ENCODE data around the gene DYNC1LI1.

The DYNC1LI1 gene

DNA sequence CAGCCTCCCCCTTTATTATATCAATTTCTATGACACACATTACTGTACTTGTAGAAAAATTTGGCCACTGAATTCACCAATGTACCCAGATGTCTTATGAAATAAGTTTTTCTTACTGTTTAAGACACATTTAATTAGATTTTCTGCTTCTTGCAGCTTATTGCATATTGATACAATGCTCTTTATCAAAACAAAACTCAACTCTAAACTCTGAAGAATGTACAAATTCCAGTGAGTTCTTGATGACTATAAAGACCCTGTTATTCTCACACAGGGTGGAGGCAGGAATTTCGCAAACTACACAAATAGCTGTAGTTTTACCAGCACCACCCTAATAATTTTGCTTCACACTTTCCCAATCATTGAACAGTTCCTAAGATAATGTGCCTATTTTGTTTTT lies 90.1 kb downstream of the DYNC1LI1 start:
- H3K4me3 ChIP-seq (replicated peaks; ENCODE audit: low read depth, low read length), result no peak overlapping the region
- TF ChIP-seq, protein P1, sequence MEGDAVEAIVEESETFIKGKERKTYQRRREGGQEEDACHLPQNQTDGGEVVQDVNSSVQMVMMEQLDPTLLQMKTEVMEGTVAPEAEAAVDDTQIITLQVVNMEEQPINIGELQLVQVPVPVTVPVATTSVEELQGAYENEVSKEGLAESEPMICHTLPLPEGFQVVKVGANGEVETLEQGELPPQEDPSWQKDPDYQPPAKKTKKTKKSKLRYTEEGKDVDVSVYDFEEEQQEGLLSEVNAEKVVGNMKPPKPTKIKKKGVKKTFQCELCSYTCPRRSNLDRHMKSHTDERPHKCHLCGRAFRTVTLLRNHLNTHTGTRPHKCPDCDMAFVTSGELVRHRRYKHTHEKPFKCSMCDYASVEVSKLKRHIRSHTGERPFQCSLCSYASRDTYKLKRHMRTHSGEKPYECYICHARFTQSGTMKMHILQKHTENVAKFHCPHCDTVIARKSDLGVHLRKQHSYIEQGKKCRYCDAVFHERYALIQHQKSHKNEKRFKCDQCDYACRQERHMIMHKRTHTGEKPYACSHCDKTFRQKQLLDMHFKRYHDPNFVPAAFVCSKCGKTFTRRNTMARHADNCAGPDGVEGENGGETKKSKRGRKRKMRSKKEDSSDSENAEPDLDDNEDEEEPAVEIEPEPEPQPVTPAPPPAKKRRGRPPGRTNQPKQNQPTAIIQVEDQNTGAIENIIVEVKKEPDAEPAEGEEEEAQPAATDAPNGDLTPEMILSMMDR (IDR thresholded peaks at IDR 0.05; ENCODE audit: low read length, missing control alignments), result no peak
- peak; percentile 38 for DNase-seq (ENCODE audit: low read depth)

Data from fibroblast of pulmonary artery (primary cell).